HG03565 (cell line): Measurements from ENCODE around the gene AP1G1.
"Not testable (repeated sequence)": the region's sequence is repeated elsewhere in the genome, so short reads cannot be mapped to it uniquely, and the experiment has no call there.

Source experiments
- ATAC-seq: cut with Tn5 transposase; IDR thresholded peaks from one replicate; pipeline ENCODE4 v1.9.1; 2021; ENCODE audit warnings: mild to moderate bottlenecking, moderate library complexity; ENCODE audit not compliant: unreplicated experiment

AP1G1 gene

GRCh38 chr16:71808593-71809459 is at the start of gene AP1G1:
Gene AP1G1 (minus strand): TSS chr16:71808834. CDS start chr16:71789479, 19,355 bp downstream.
- peak; percentile 71 for ATAC-seq

GRCh38 chr16:71855937-71856662 is 47.5 kb upstream of the AP1G1 start:
- no peak for ATAC-seq

GRCh38 chr16:71854369-71854948 is 45.8 kb upstream of the AP1G1 start:
- ATAC-seq: no peak

- ATAC-seq: peak; percentile 57
These were observed 44.8 kb upstream of the AP1G1 start for GRCh38 chr16:71853413-71853812.

- no peak for ATAC-seq
These were observed 43.9 kb upstream of the AP1G1 start for GRCh38 chr16:71852561-71852960.

GRCh38 chr16:71852158-71852557 is 43.5 kb upstream of the AP1G1 start:
- ATAC-seq: no peak

- ATAC-seq: no peak
These were observed 43.1 kb upstream of the AP1G1 start for GRCh38 chr16:71851746-71852145.

- ATAC-seq: no peak
These were observed 40.0 kb upstream of the AP1G1 start for GRCh38 chr16:71848622-71849021.

- ATAC-seq: no peak
These were observed 38.5 kb upstream of the AP1G1 start for GRCh38 chr16:71847096-71847495.

- no peak for ATAC-seq
These were observed 37.8 kb upstream of the AP1G1 start for GRCh38 chr16:71846431-71846830.

- peak; percentile 61 for ATAC-seq
These were observed 37.2 kb upstream of the AP1G1 start, which contains the start of gene ATXN1L for GRCh38 chr16:71845639-71846430. Gene ATXN1L (plus strand): TSS chr16:71845976. CDS start chr16:71849741, 3,765 bp downstream.

- no peak for ATAC-seq
These were observed 34.9 kb upstream of the AP1G1 start for GRCh38 chr16:71843572-71843971.

- ATAC-seq: no peak
These were observed 31.4 kb upstream of the AP1G1 start for GRCh38 chr16:71840052-71840451.

GRCh38 chr16:71837150-71837549 is 28.5 kb upstream of the AP1G1 start:
- ATAC-seq: no peak

- no peak for ATAC-seq
These were observed 25.7 kb upstream of the AP1G1 start for GRCh38 chr16:71834291-71834690.

- not testable (repeated sequence) for ATAC-seq
These were observed 23.5 kb upstream of the AP1G1 start for GRCh38 chr16:71832112-71832511.

- not testable (repeated sequence) for ATAC-seq
These were observed 23.1 kb upstream of the AP1G1 start for GRCh38 chr16:71831698-71832097.

GRCh38 chr16:71830359-71830758 is 21.7 kb upstream of the AP1G1 start:
- ATAC-seq: no peak

- ATAC-seq: no peak
These were observed 17.9 kb upstream of the AP1G1 start for GRCh38 chr16:71826533-71827017.

GRCh38 chr16:71817155-71817500 is 8.5 kb upstream of the AP1G1 start:
- not testable (repeated sequence) for ATAC-seq
